H1 (cell line): ENCODE results near the gene SSMEM1. TPM values are rescaled to one million over a fixed set of nuclear protein-coding genes. Genes with fewer than 3 reads are reported as not detected.

Source experiments
- CTCF ChIA-PET: fragments of 300-600 bp; sonication (Branson Sonifier 250); formaldehyde crosslinking; loops from one replicate; lab custom pipeline; 2021; ENCODE audit not compliant: partially characterized antibody; lab: Charles Lee
- POLR2A ChIA-PET: fragments of 300-600 bp; sonication (Branson Sonifier 250); formaldehyde crosslinking; loops from one replicate; lab custom pipeline; 2021; ENCODE audit warnings: inconsistent platforms; ENCODE audit not compliant: partially characterized antibody; lab: Charles Lee
- DNase-seq, 2 experiments: peaks; one replicate each; pipeline versions ENCODE4 v3.0.0 to v3.0.0-alpha.2; 2010 to 2022; ENCODE audit warnings: low spot score in 2 of 2, low read depth in 1 of 2, mixed read lengths in 1 of 2
- FAIRE-seq: peaks from 2 replicates; lab custom pipeline; 2011; peaks lifted over from hg19 to GRCh38; lab: Jason Lieb, UNC
- H2AFZ ChIP-seq: 2 replicates; pipeline ENCODE4 v1.8.1; 2012; ENCODE audit warnings: low read length, inconsistent platforms
- H2AK5ac ChIP-seq: 2 replicates; pipeline ENCODE4 v1.6.1; 2013; ENCODE audit warnings: low read depth, low read length
- H2BK120ac ChIP-seq: replicated peaks from 2 replicates; pipeline ENCODE3; 2013; ENCODE audit warnings: low read depth, low read length, inconsistent platforms
- H2BK12ac ChIP-seq: 2 replicates; pipeline ENCODE4 v1.6.1; 2013; ENCODE audit warnings: low read depth, low read length
- H2BK15ac ChIP-seq: 2 replicates; pipeline ENCODE4 v1.6.1; 2013; ENCODE audit warnings: low read length
- H2BK20ac ChIP-seq: 2 replicates; pipeline ENCODE4 v1.6.1; 2013; ENCODE audit warnings: low read length
- H2BK5ac ChIP-seq: 2 replicates; pipeline ENCODE4 v1.6.1; 2013; ENCODE audit warnings: low read depth, low read length
- H3K14ac ChIP-seq: 2 replicates; pipeline ENCODE4 v1.6.1; 2013; ENCODE audit warnings: inconsistent platforms; ENCODE audit not compliant: insufficient read length
- H3K18ac ChIP-seq: 2 replicates; pipeline ENCODE4 v1.6.1; 2013; ENCODE audit warnings: low read length; ENCODE audit errors: extremely low read depth
- H3K23ac ChIP-seq: 2 replicates; pipeline ENCODE4 v1.6.1; 2013; ENCODE audit warnings: inconsistent platforms; ENCODE audit not compliant: insufficient read length
- H3K23me2 ChIP-seq: 2 replicates; pipeline ENCODE4 v1.6.1; 2013; ENCODE audit warnings: low read depth, low read length
- H3K27ac ChIP-seq: 2 replicates; pipeline ENCODE4 v1.6.1; 2011; ENCODE audit warnings: low read depth, low read length, inconsistent platforms
- H3K27me3 ChIP-seq, 4 experiments: replicated peaks in 1 of 4; 1 replicate in 1 of 4; 2 replicates in 3 of 4; pipeline versions ENCODE4 v1.6.1 to v1.8.1; 2011 to 2013; ENCODE audit warnings: low read length in 3 of 4, mild to moderate bottlenecking in 3 of 4, inconsistent platforms in 2 of 4, mixed read lengths in 2 of 4, moderate library complexity in 1 of 4; ENCODE audit not compliant: control insufficient read depth in 3 of 4, insufficient read depth in 3 of 4; ENCODE audit errors: extremely low read depth in 1 of 4
- H3K36me3 ChIP-seq, 4 experiments: 2 replicates each; pipeline versions ENCODE4 v1.6.1 to v1.8.1; 2011 to 2013; ENCODE audit warnings: mild to moderate bottlenecking in 4 of 4, low read length in 3 of 4, moderate library complexity in 2 of 4, control low read depth in 1 of 4, inconsistent platforms in 1 of 4; ENCODE audit not compliant: insufficient read depth in 4 of 4, control insufficient read depth in 2 of 4
- H3K4ac ChIP-seq: replicated peaks from 2 replicates; pipeline ENCODE3; 2013; ENCODE audit warnings: low read length, low read depth, mixed read lengths, inconsistent platforms; ENCODE audit not compliant: insufficient read length
- H3K4me1 ChIP-seq, 4 experiments: replicated peaks in 1 of 4; 1 replicate in 1 of 4; 2 replicates in 3 of 4; pipeline versions ENCODE4 v1.6.1 to v1.8.1; 2011 to 2013; ENCODE audit warnings: low read length in 3 of 4, inconsistent platforms in 2 of 4, mixed read lengths in 1 of 4; ENCODE audit not compliant: insufficient read depth in 4 of 4, control insufficient read depth in 3 of 4
- H3K4me2 ChIP-seq, 2 experiments: 2 replicates each; pipeline versions ENCODE4 v1.6.1 to v1.8.1; 2011 to 2013; ENCODE audit warnings: low read depth in 2 of 2, low read length in 2 of 2, control low read depth in 1 of 2, inconsistent platforms in 1 of 2, mild to moderate bottlenecking in 1 of 2; ENCODE audit not compliant: insufficient read depth in 1 of 2
- H3K4me3 ChIP-seq, 4 experiments: fragments of 200-600, 300-600 bp in 1 of 4; sonication (generic), shearing (Covaris generic), sonication (Bioruptor Twin) in 1 of 4; 2 replicates each; pipeline versions ENCODE4 v1.5.1 to v1.8.1; 2011 to 2016; ENCODE audit warnings: low read length in 4 of 4, low read depth in 3 of 4, control low read depth in 2 of 4, inconsistent platforms in 2 of 4, mild to moderate bottlenecking in 2 of 4, mixed read lengths in 1 of 4, moderate library complexity in 1 of 4; ENCODE audit not compliant: insufficient read depth in 2 of 4; ENCODE audit errors: extremely low read depth in 1 of 4
- H3K56ac ChIP-seq: replicated peaks from 2 replicates; pipeline ENCODE3; 2013; ENCODE audit warnings: low read depth, mild to moderate bottlenecking, mixed read lengths, low read length, inconsistent platforms; ENCODE audit not compliant: insufficient read length
- H3K79me1 ChIP-seq: 2 replicates; pipeline ENCODE4 v1.6.1; 2013; ENCODE audit warnings: low read depth, low read length, control low read depth
- H3K79me2 ChIP-seq, 2 experiments: 2 replicates each; pipeline versions ENCODE4 v1.6.1 to v1.8.1; 2012 to 2013; ENCODE audit warnings: low read length in 2 of 2, mild to moderate bottlenecking in 2 of 2, inconsistent platforms in 1 of 2; ENCODE audit not compliant: insufficient read depth in 2 of 2, control insufficient read depth in 1 of 2
- H3K9ac ChIP-seq, 4 experiments: replicated peaks in 1 of 4; 1 replicate in 1 of 4; 2 replicates in 3 of 4; pipeline versions ENCODE4 v1.6.1 to v1.8.1; 2011 to 2013; ENCODE audit warnings: low read depth in 3 of 4, low read length in 3 of 4, control low read depth in 2 of 4, mild to moderate bottlenecking in 2 of 4, moderate library complexity in 2 of 4, inconsistent platforms in 1 of 4; ENCODE audit errors: extremely low read depth in 1 of 4
- H3K9me3 ChIP-seq, 2 experiments: 2 replicates each; pipeline versions ENCODE4 v1.6.1 to v1.8.1; 2012 to 2013; ENCODE audit warnings: mild to moderate bottlenecking in 2 of 2, moderate library complexity in 2 of 2, control low read depth in 1 of 2, inconsistent platforms in 1 of 2, low read depth in 1 of 2, low read length in 1 of 2, mixed read lengths in 1 of 2; ENCODE audit not compliant: insufficient read depth in 2 of 2
- H4K20me1 ChIP-seq, 2 experiments: replicated peaks in 1 of 2; 2 replicates each; pipeline versions ENCODE3 to v1.8.1; 2011 to 2013; ENCODE audit warnings: inconsistent platforms in 2 of 2, low read length in 2 of 2, mild to moderate bottlenecking in 1 of 2; ENCODE audit not compliant: insufficient read depth in 2 of 2, control insufficient read depth in 1 of 2
- H4K5ac ChIP-seq: 2 replicates; pipeline ENCODE4 v1.6.1; 2013; ENCODE audit warnings: low read length, low read depth, mixed read lengths, inconsistent platforms; ENCODE audit not compliant: insufficient read length
- H4K8ac ChIP-seq: 2 replicates; pipeline ENCODE4 v1.8.0; 2013; ENCODE audit warnings: mild to moderate bottlenecking, moderate library complexity, low read length, inconsistent platforms; ENCODE audit not compliant: insufficient read depth; ENCODE audit errors: extremely low read depth
- H4K91ac ChIP-seq: replicated peaks from 2 replicates; pipeline ENCODE3; 2013; ENCODE audit warnings: low read length, mixed read lengths, inconsistent platforms; ENCODE audit not compliant: insufficient read length
- FOSL1 ChIP-seq: IDR thresholded peaks from 2 replicates; pipeline ENCODE4 v1.6.1; 2011; ENCODE audit warnings: mild to moderate bottlenecking, low read depth, low read length, moderate library complexity; ENCODE audit not compliant: insufficient read depth
- HDAC6 ChIP-seq: IDR thresholded peaks from one replicate; pipeline ENCODE4 v1.7.1; 2012; ENCODE audit warnings: low read depth, mild to moderate bottlenecking, inconsistent platforms, low read length, moderate library complexity
- KDM4A ChIP-seq: IDR thresholded peaks from one replicate; pipeline ENCODE4 v1.7.1; 2012; ENCODE audit warnings: low read depth, mild to moderate bottlenecking, moderate library complexity, low read length, inconsistent platforms; ENCODE audit not compliant: severe bottlenecking
- PHF8 ChIP-seq: fragments of 200-600 bp; sonication (generic); conservative IDR thresholded peaks from 2 replicates; pipeline ENCODE4 v1.7.1; 2012; ENCODE audit warnings: low read depth, mild to moderate bottlenecking, inconsistent platforms, low read length, moderate library complexity
- POLR2A ChIP-seq, 2 experiments: IDR thresholded peaks; 1 replicate in 1 of 2; 2 replicates in 1 of 2; pipeline ENCODE4 v1.6.1; 2011; ENCODE audit warnings: low read depth in 2 of 2, low read length in 2 of 2, mild to moderate bottlenecking in 2 of 2; ENCODE audit errors: control extremely low read depth in 1 of 2
- SAP30 ChIP-seq: fragments of 300-600 bp; sonication (generic); IDR thresholded peaks from 2 replicates; pipeline ENCODE4 v1.7.1; 2012; ENCODE audit warnings: low read length, moderate library complexity, mild to moderate bottlenecking, inconsistent platforms; ENCODE audit not compliant: insufficient read depth, insufficient replicate concordance
- SP1 ChIP-seq: IDR thresholded peaks from 2 replicates; pipeline ENCODE4 v1.6.1; 2011; ENCODE audit warnings: low read depth, low read length
- SP4 ChIP-seq: IDR thresholded peaks from 2 replicates; pipeline ENCODE4 v1.6.1; 2012; ENCODE audit warnings: low read length, inconsistent platforms
- SRF ChIP-seq: IDR thresholded peaks from 2 replicates; pipeline ENCODE4 v1.6.1; 2011; ENCODE audit warnings: mild to moderate bottlenecking, low read depth, low read length, moderate library complexity
- USF2 ChIP-seq: IDR thresholded peaks from 2 replicates; pipeline ENCODE4 v1.6.1; 2011; ENCODE audit warnings: low read length, improper control_type of control experiment
- WGBS, 2 experiments: shearing (Covaris generic) in 1 of 2; methylation state at CpG; one replicate each; pipeline versions ENCODE4 v1.1.6 to v1.1.7; 2013 to 2015; ENCODE audit warnings: low lambda C conversion rate in 2 of 2, mixed read lengths in 2 of 2, inconsistent platforms in 1 of 2, low coverage in 1 of 2, missing lambda C conversion rate in 1 of 2; ENCODE audit not compliant: insufficient replicate concordance in 2 of 2, insufficient coverage in 1 of 2, insufficient read length in 1 of 2; ENCODE audit errors: extremely low coverage in 1 of 2, missing lambda C conversion rate in 1 of 2; 5-methylcytosine and 5-hydroxymethylcytosine counted together
- polyA plus RNA-seq, 7 experiments: library from polyadenylated mRNA; depleted of rRNA in 3 of 7; stranded (reverse) in 5 of 7; unstranded in 2 of 7; fragments of >200 nt in 5 of 7; fragments of 200-250 nt in 2 of 7; gene quantifications; 1 replicate in 5 of 7; 2 replicates in 1 of 7; 4 replicates in 1 of 7; pipeline versions ENCODE4 v1.2.1 to v1.2.3, GENCODE V29; 2011 to 2013; ENCODE audit warnings: missing spikeins in 2 of 7, mixed read lengths in 2 of 7
- total RNA-seq: library from RNA; stranded (reverse); fragmentation: NEBNext Ultra II Directional; extraction: Animal tissue kit (Norgen Biotek cat#: 25700); gene quantifications from 2 replicates; pipeline ENCODE4 v1.2.1, GENCODE V29; 2021
- TF ChIP-seq, protein P1 (sequence below): IDR thresholded peaks from 2 replicates; pipeline ENCODE4 v1.6.1; 2012; ENCODE audit warnings: inconsistent platforms

SSMEM1 gene
- total and polyA plus RNA-seq, 2 of the 8 experiments (the other 6 are each of a cell fraction or from before 2014, with no cell fraction given), result not detected

GRCh38 chr7:130196476-130196875 is 11.2 kb upstream of the SSMEM1 start:
- POLR2A ChIA-PET, result no interaction called here
- CTCF ChIA-PET, result no interaction called here
- Histone ChIP-seq H4K91ac (no peak overlapping the region), H3K4me1 (no peaks in the 10 kb centered on the region), H3K4me2 (no peak overlapping the region), H3K23ac (no peak overlapping the region), H4K20me1 (peaks cover 0 to 2% of the 10 kb centered on the region in 2 experiments), H3K18ac (no peak overlapping the region), H3K56ac (no peak overlapping the region), H2AFZ (no peak overlapping the region), H3K27me3 (peaks cover 0 to 1% (median 0%) of the 10 kb centered on the region in 4 experiments; a peak in 1 of 7 replicates), H3K4ac (no peak overlapping the region), H2BK5ac (no peak overlapping the region), H4K5ac (no peak overlapping the region), H3K36me3 (peaks cover 0 to 73% (median 21%) of the 10 kb centered on the region in 4 experiments; a peak in 7 of 8 replicates), H3K14ac (no peak overlapping the region), H3K79me2 (no peaks in the 10 kb centered on the region), H2BK20ac (no peak overlapping the region), H2BK12ac (no peak overlapping the region), H2BK15ac (no peak overlapping the region), H3K79me1 (no peaks in the 10 kb centered on the region), H3K23me2 (no peaks in the 10 kb centered on the region), H2AK5ac (no peak overlapping the region), H2BK120ac (no peak overlapping the region), H3K4me3 (no peak overlapping the region), H3K9ac (no peak overlapping the region), H3K27ac (no peak overlapping the region), H3K9me3 (no peaks in the 10 kb centered on the region), H4K8ac (no peak overlapping the region)
- WGBS, 2 experiments, result 74% methylated on average over 2 of the region's 2 CpGs; no CpG with 5 or more reads in 1 of the 2 experiments
- FAIRE-seq, result no peak
- no peak for DNase-seq
- TF ChIP-seq POLR2A (IDR thresholded peaks at IDR 0.05; ENCODE audit: control extremely low read depth in 1 of 2, low read depth in 2 of 2, low read length in 2 of 2), result no peak
- no peak for TF ChIP-seq FOSL1
- TF ChIP-seq KDM4A, result no peak
- no peak for TF ChIP-seq SRF
- no peak for TF ChIP-seq PHF8
- no peak for TF ChIP-seq USF2
- TF ChIP-seq HDAC6, result no peak
- TF ChIP-seq, protein P1, sequence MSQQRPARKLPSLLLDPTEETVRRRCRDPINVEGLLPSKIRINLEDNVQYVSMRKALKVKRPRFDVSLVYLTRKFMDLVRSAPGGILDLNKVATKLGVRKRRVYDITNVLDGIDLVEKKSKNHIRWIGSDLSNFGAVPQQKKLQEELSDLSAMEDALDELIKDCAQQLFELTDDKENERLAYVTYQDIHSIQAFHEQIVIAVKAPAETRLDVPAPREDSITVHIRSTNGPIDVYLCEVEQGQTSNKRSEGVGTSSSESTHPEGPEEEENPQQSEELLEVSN, result no peak
- TF ChIP-seq SP4, result no peak
- TF ChIP-seq SAP30, result no peak
- TF ChIP-seq SP1, result no peak
